HepG2 (cell line): ENCODE data around the gene MB. TPM values are rescaled to one million over a fixed set of nuclear protein-coding genes. Genes with fewer than 3 reads are reported as not detected.

Experiments used
- ATAC-seq: fragments of 200-7000 bp; cut with Tn5 transposase; 3 replicates; pipeline ENCODE4 v1.9.1; 2020; ENCODE audit warnings: mild to moderate bottlenecking, moderate library complexity
- BruUV-seq: library from RNA; stranded (reverse); fragments of 400-500 nt; replicated peaks from 2 replicates; lab custom pipeline; 2021; lab: Mats Ljungman, UMichigan
- CTCF ChIA-PET: fragments of 300-600 bp; formaldehyde crosslinking; extraction: SDS; loops from one replicate; lab custom pipeline; 2021; ENCODE audit warnings: low total read pairs, inconsistent platforms, low intra/inter-chr PET ratio; lab: Yijun Ruan, JAX
- POLR2A ChIA-PET: fragments of 350-600 bp; sonication (Branson Sonifier 250); formaldehyde crosslinking; loops from one replicate; lab custom pipeline; 2020; ENCODE audit warnings: antibody characterized with exemption, inconsistent platforms; lab: Yijun Ruan, JAX
- DNase-seq: peaks from one replicate; pipeline ENCODE4 v3.0.0-alpha.2; 2015; ENCODE audit warnings: low spot score
- FAIRE-seq: peaks from 3 replicates; lab custom pipeline; 2011; peaks lifted over from hg19 to GRCh38; lab: Jason Lieb, UNC
- H2AFZ ChIP-seq: one replicate; pipeline ENCODE4 v1.6.1; 2011; ENCODE audit warnings: low read length, inconsistent platforms
- H3K27ac ChIP-seq: fragments of 300-600 bp; 3 replicates; pipeline ENCODE4 v1.8.0; 2011; ENCODE audit warnings: mixed run types, mild to moderate bottlenecking, mixed read lengths, low read length, inconsistent platforms; ENCODE audit not compliant: insufficient read depth; ENCODE audit errors: extremely low read length
- H3K27me3 ChIP-seq, 2 experiments: fragments of 200-600 bp in 1 of 2; 2 replicates in 1 of 2; 3 replicates in 1 of 2; pipeline versions ENCODE4 v1.6.0 to v1.8.0; 2011; ENCODE audit warnings: low read length in 2 of 2, mild to moderate bottlenecking in 2 of 2, moderate library complexity in 2 of 2, inconsistent platforms in 1 of 2; ENCODE audit not compliant: insufficient read depth in 2 of 2, control insufficient read depth in 1 of 2
- H3K36me3 ChIP-seq, 2 experiments: fragments of 200-600 bp in 1 of 2; replicated peaks in 1 of 2; 2 replicates in 1 of 2; 3 replicates in 1 of 2; pipeline versions ENCODE4 v1.5.1 to v1.8.0; 2011; ENCODE audit warnings: low read length in 2 of 2, inconsistent platforms in 1 of 2; ENCODE audit not compliant: insufficient read depth in 2 of 2, control insufficient read depth in 1 of 2
- H3K4me1 ChIP-seq: 2 replicates; pipeline ENCODE4 v1.5.1; 2012; ENCODE audit warnings: low read length, inconsistent platforms; ENCODE audit not compliant: insufficient read depth
- H3K4me2 ChIP-seq: 2 replicates; pipeline ENCODE4 v1.6.0; 2011; ENCODE audit warnings: low read depth, low read length, inconsistent platforms
- H3K4me3 ChIP-seq, 3 experiments: fragments of 200-600 bp in 1 of 3; sonication (generic), shearing (Covaris generic) in 1 of 3; replicated peaks in 1 of 3; 2 replicates each; pipeline ENCODE4 v1.5.1; 2011 to 2016; ENCODE audit warnings: low read length in 3 of 3, inconsistent platforms in 2 of 3, low read depth in 2 of 3, mild to moderate bottlenecking in 2 of 3, control low read depth in 1 of 3, mixed read lengths in 1 of 3; ENCODE audit not compliant: insufficient read depth in 1 of 3
- H3K79me2 ChIP-seq: one replicate; pipeline ENCODE4 v1.6.1; 2011; ENCODE audit warnings: low read length, inconsistent platforms; ENCODE audit not compliant: insufficient read depth
- H3K9ac ChIP-seq: 2 replicates; pipeline ENCODE4 v1.6.0; 2011; ENCODE audit warnings: mild to moderate bottlenecking, low read depth, low read length, inconsistent platforms; ENCODE audit not compliant: insufficient read depth
- H3K9me3 ChIP-seq: 2 replicates; pipeline ENCODE4 v1.5.1; 2012; ENCODE audit warnings: mild to moderate bottlenecking, low read length
- H4K20me1 ChIP-seq: 2 replicates; pipeline ENCODE4 v1.6.0; 2011; ENCODE audit warnings: inconsistent platforms, mild to moderate bottlenecking, low read length, moderate library complexity; ENCODE audit not compliant: insufficient read depth
- DNMT1 ChIP-seq: sonication (generic); formaldehyde crosslinking; IDR thresholded peaks from 2 replicates; pipeline ENCODE4 v1.5.1; 2020; ENCODE audit warnings: mild to moderate bottlenecking, missing genetic modification reagents
- E2F1 ChIP-seq: sonication (generic); formaldehyde crosslinking; IDR thresholded peaks from 2 replicates; pipeline ENCODE4 v1.5.0; 2020; ENCODE audit warnings: missing genetic modification reagents
- ETV6 ChIP-seq: sonication (generic); formaldehyde crosslinking; conservative IDR thresholded peaks from 2 replicates; pipeline ENCODE4 v1.4.0; 2020; ENCODE audit warnings: missing genetic modification reagents
- POLR2AphosphoS5 ChIP-seq: IDR thresholded peaks from 2 replicates; pipeline ENCODE4 v1.6.1; 2012; ENCODE audit warnings: low read depth, low read length
- ZFP1 ChIP-seq: IDR thresholded peaks from 2 replicates; pipeline ENCODE4 v1.6.1; 2016
- ZNF101 ChIP-seq: sonication (generic); formaldehyde crosslinking; IDR thresholded peaks from 2 replicates; pipeline ENCODE4 v1.4.0; 2020; ENCODE audit warnings: mild to moderate bottlenecking, low read depth, missing genetic modification reagents, borderline replicate concordance
- ZNF274 ChIP-seq: sonication (generic); formaldehyde crosslinking; IDR thresholded peaks from 2 replicates; pipeline ENCODE4 v1.5.1; 2020; ENCODE audit warnings: mild to moderate bottlenecking, missing genetic modification reagents
- ZNF335 ChIP-seq: sonication (generic); formaldehyde crosslinking; IDR thresholded peaks from 2 replicates; pipeline ENCODE4 v1.4.0; 2020; ENCODE audit warnings: missing genetic modification reagents
- ZNF501 ChIP-seq: sonication (generic); formaldehyde crosslinking; IDR thresholded peaks from 2 replicates; pipeline ENCODE4 v1.5.1; 2020; ENCODE audit warnings: mild to moderate bottlenecking, moderate library complexity, missing genetic modification reagents
- ZNF768 ChIP-seq: sonication (generic); formaldehyde crosslinking; IDR thresholded peaks from 2 replicates; pipeline ENCODE4 v1.4.0; 2020; ENCODE audit warnings: missing genetic modification reagents
- ZSCAN29 ChIP-seq: sonication (generic); formaldehyde crosslinking; conservative IDR thresholded peaks from 2 replicates; pipeline ENCODE4 v1.4.0; 2020; ENCODE audit warnings: mild to moderate bottlenecking, missing genetic modification reagents
- WGBS: methylation state at CpG from one replicate; pipeline ENCODE4 v1.1.6; 2017; ENCODE audit warnings: low lambda C conversion rate; 5-methylcytosine and 5-hydroxymethylcytosine counted together
- in situ Hi-C: cut with HindIII; loops from 2 replicates; pipeline ENCODE4 v1.10.0; 2017; ENCODE audit warnings: low pct_unique_long_range_greater_than_20kb; ENCODE audit not compliant: extremely low pct_ligation_motif_present
- intact Hi-C: fragments of 100-400 bp; cut with micrococcal nuclease; formaldehyde crosslinking; loops from one replicate; pipeline ENCODE4 v1.10.0; 2022; ENCODE audit not compliant: unreplicated experiment
- polyA plus RNA-seq, 8 experiments: library from polyadenylated mRNA; depleted of rRNA in 3 of 8; stranded (reverse) in 7 of 8; unstranded in 1 of 8; fragments of >200 nt; fragmentation: Illumina TruSeq in 4 of 8; extraction: Trizol in 4 of 8; gene quantifications; 2 replicates each; pipeline versions ENCODE4 v1.2.1 to v1.2.3, GENCODE V29; 2011 to 2016; ENCODE audit warnings: low read depth in 4 of 8, missing spikeins in 1 of 8, mixed read lengths in 1 of 8; ENCODE audit not compliant: insufficient read depth in 1 of 8
- total RNA-seq, 5 experiments: library from RNA; depleted of rRNA; stranded (reverse); fragments of >200 nt; fragmentation: Illumina TruSeq; extraction: Trizol; gene quantifications; 2 replicates each; pipeline ENCODE4 v1.2.3, GENCODE V29; 2016; ENCODE audit warnings: low read depth in 1 of 5
- TF ChIP-seq, protein P1 (sequence below): sonication (generic); formaldehyde crosslinking; IDR thresholded peaks from 2 replicates; pipeline ENCODE4 v1.4.0; 2020; ENCODE audit warnings: missing genetic modification reagents, borderline replicate concordance
- TF ChIP-seq, protein P2 (sequence below): sonication (generic); formaldehyde crosslinking; IDR thresholded peaks from 2 replicates; pipeline ENCODE4 v1.8.0; 2022; ENCODE audit warnings: mild to moderate bottlenecking, missing genetic modification reagents; ENCODE audit not compliant: insufficient replicate concordance
- TF ChIP-seq, protein P3 (sequence below): fragments of 450-650 bp; IDR thresholded peaks from 2 replicates; pipeline ENCODE4 v1.6.1; 2016

The MB gene
- total and polyA plus RNA-seq, 2 of the 13 experiments (the other 11 are each of a cell fraction or from before 2014, with no cell fraction given), result 0.07 TPM; not detected in 1

- TF ChIP-seq, protein P1, sequence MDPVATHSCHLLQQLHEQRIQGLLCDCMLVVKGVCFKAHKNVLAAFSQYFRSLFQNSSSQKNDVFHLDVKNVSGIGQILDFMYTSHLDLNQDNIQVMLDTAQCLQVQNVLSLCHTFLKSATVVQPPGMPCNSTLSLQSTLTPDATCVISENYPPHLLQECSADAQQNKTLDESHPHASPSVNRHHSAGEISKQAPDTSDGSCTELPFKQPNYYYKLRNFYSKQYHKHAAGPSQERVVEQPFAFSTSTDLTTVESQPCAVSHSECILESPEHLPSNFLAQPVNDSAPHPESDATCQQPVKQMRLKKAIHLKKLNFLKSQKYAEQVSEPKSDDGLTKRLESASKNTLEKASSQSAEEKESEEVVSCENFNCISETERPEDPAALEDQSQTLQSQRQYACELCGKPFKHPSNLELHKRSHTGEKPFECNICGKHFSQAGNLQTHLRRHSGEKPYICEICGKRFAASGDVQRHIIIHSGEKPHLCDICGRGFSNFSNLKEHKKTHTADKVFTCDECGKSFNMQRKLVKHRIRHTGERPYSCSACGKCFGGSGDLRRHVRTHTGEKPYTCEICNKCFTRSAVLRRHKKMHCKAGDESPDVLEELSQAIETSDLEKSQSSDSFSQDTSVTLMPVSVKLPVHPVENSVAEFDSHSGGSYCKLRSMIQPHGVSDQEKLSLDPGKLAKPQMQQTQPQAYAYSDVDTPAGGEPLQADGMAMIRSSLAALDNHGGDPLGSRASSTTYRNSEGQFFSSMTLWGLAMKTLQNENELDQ (CRISPR knock-in tag), result no peak
- TF ChIP-seq, protein P2, sequence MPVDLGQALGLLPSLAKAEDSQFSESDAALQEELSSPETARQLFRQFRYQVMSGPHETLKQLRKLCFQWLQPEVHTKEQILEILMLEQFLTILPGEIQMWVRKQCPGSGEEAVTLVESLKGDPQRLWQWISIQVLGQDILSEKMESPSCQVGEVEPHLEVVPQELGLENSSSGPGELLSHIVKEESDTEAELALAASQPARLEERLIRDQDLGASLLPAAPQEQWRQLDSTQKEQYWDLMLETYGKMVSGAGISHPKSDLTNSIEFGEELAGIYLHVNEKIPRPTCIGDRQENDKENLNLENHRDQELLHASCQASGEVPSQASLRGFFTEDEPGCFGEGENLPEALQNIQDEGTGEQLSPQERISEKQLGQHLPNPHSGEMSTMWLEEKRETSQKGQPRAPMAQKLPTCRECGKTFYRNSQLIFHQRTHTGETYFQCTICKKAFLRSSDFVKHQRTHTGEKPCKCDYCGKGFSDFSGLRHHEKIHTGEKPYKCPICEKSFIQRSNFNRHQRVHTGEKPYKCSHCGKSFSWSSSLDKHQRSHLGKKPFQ (CRISPR knock-in tag), result no peak
- TF ChIP-seq, all 625 proteins: peak for 4
These were observed 32.0 kb upstream of the MB start (continued) for GRCh38 chr22:35649026-35649553.

DNA sequence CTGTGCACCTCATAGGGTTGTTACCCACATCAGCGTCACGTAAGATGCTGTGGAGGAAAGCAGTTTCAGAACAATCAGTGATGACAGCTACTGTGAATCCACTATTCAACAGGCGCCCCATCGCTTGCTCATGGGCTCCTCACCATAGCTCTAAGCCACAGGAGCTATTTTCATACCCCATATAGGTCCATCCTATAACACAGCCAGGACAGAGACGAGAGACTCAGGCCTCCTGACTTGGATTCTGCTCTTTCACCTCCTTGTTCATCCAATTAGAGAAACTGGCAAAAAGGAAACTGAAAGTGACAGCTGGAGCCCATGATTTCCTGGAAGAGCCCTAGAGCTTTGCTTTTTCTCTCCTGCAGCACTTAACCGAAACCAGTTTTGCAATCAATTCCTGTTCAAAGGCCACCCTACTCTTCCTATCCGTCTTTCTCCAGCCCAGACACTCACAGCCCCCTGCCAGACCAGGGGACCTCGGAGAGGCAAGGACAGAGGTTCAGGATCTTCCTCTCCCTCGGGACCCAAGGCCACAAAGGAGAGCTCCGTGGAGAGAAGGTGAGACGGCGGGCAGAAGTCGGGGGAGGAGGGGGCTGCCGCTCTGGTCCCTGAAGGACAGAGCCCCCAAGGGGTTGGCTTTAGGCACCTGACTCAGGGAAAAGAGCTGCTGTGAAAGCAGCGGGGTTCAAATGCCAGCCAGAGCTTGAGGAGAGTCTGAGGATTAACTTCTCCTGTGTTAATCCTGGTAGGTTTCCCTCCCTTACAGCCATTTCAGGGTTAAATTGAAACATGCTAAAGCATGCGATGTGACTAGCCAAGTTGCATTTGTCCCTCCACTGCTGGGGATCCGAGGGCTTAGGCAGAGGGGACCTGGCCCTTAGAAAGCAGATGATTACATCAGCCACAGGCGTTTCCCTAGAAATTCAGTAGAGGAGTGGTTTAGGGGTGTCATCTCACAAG lies 31.2 kb upstream of the MB start, which contains the start of gene APOL6:
TSS of gene APOL6 (plus strand) at position 381 of the 960 bp plus-strand sequence. CDS start 7,980 bp downstream, outside the sequence.
- Histone ChIP-seq H2AFZ (peak within 1 kb of the TSS; percentile 59), H3K9me3 (0 out of 2 replicates have a peak, but pooled peaks cover 3% of the 10 kb centered on the region), H3K27me3 (no peaks in the 10 kb centered on the region; a peak in 1 of 5 replicates), H3K79me2 (peaks cover 18% of the 10 kb centered on the region), H3K4me3 (peak within 1 kb of the TSS; percentile 85 to 89 (median 85)), H3K27ac (peak within 1 kb of the TSS; percentile 91), H3K4me1 (peaks cover 47% of the 10 kb centered on the region), H4K20me1 (no peaks in the 10 kb centered on the region), H3K36me3 (no peaks in the 10 kb centered on the region), H3K4me2 (peak within 1 kb of the TSS; percentile 69), H3K9ac (peak within 1 kb of the TSS; percentile 85)
- in situ Hi-C loops (no loop called here), intact Hi-C loops (no loop called here)
- ChIA-PET POLR2A (interaction anchor here (0.8 to 2.2 kb wide), 11 partner anchors 9 to 380 kb away, joined by 3 to 12 read pairs (median 3); partner anchors contain the start of gene RBFOX2), CTCF (no interaction called here)
- under 1% methylated on average over 17 of the region's 18 CpGs for WGBS
- FAIRE-seq, result peak; percentile 92
- TSS peak; percentile 78 for BruUV-seq
- ATAC-seq, result peak; percentile 80
- DNase-seq, result peak; percentile 76
- 0 out of 2 replicates have a peak, but pooled peaks have one; percentile 47 for TF ChIP-seq ZNF335 (CRISPR knock-in tag)
- TF ChIP-seq DNMT1 (CRISPR knock-in tag), result no peak
- peak; percentile 76 for TF ChIP-seq POLR2AphosphoS5
- peak; percentile 80 for TF ChIP-seq ZNF501 (CRISPR knock-in tag)
- TF ChIP-seq ETV6 (CRISPR knock-in tag), result 0 out of 2 replicates have a peak, but pooled peaks have one; percentile 42
- TF ChIP-seq ZNF101, result no peak
- no peak for TF ChIP-seq ZNF274 (CRISPR knock-in tag)
- TF ChIP-seq, protein P3, sequence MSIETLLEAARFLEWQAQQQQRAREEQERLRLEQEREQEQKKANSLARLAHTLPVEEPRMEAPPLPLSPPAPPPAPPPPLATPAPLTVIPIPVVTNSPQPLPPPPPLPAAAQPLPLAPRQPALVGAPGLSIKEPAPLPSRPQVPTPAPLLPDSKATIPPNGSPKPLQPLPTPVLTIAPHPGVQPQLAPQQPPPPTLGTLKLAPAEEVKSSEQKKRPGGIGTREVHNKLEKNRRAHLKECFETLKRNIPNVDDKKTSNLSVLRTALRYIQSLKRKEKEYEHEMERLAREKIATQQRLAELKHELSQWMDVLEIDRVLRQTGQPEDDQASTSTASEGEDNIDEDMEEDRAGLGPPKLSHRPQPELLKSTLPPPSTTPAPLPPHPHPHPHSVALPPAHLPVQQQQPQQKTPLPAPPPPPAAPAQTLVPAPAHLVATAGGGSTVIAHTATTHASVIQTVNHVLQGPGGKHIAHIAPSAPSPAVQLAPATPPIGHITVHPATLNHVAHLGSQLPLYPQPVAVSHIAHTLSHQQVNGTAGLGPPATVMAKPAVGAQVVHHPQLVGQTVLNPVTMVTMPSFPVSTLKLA, result no peak
- no peak for TF ChIP-seq E2F1
- no peak for TF ChIP-seq ZFP1 (CRISPR knock-in tag)
- TF ChIP-seq ZSCAN29, result no peak
- TF ChIP-seq ZNF768 (CRISPR knock-in tag), result no peak
